C4-2B (cell line): ENCODE data around the gene SLC25A21.

Experiments used
- ZFX ChIP-seq: fragments of 450-650 bp; IDR thresholded peaks from 2 replicates; pipeline ENCODE4 v1.6.1; 2017
- TF ChIP-seq, protein P1 (sequence below): fragments of 450-650 bp; conservative IDR thresholded peaks from 2 replicates; pipeline ENCODE4 v1.5.1; 2017; ENCODE audit warnings: mild to moderate bottlenecking

DNA sequence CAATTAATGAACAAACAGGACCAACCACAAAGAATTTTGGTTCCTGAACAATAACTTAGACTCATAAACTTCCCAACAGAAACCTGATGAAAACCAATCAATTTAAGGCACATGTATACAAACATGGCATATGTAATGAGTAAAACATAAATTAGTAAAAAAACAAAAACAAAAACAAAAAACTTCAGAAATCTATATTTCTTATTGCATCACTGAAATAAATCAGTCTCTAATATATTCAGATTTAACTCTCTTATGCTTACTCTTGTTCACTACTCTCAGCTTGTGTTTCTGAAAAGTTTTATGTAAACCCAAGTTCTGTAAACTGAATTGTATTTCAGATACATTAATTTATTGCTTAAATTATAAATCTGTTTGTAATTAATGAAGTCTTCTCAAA is 233.7 kb downstream of the SLC25A21 start:
- TF ChIP-seq, protein P1, sequence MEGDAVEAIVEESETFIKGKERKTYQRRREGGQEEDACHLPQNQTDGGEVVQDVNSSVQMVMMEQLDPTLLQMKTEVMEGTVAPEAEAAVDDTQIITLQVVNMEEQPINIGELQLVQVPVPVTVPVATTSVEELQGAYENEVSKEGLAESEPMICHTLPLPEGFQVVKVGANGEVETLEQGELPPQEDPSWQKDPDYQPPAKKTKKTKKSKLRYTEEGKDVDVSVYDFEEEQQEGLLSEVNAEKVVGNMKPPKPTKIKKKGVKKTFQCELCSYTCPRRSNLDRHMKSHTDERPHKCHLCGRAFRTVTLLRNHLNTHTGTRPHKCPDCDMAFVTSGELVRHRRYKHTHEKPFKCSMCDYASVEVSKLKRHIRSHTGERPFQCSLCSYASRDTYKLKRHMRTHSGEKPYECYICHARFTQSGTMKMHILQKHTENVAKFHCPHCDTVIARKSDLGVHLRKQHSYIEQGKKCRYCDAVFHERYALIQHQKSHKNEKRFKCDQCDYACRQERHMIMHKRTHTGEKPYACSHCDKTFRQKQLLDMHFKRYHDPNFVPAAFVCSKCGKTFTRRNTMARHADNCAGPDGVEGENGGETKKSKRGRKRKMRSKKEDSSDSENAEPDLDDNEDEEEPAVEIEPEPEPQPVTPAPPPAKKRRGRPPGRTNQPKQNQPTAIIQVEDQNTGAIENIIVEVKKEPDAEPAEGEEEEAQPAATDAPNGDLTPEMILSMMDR: no peak
- no peak for TF ChIP-seq ZFX
